Measurements from ENCODE around the gene GOPC. TPM values are rescaled to one million over a fixed set of nuclear protein-coding genes. Genes with fewer than 3 reads are reported as not detected.

The GOPC gene
- total RNA-seq, 1 experiment from 2014 or later: 18.7 TPM

GRCh38 chr6:117619178-117619577, 16.9 kb upstream of the GOPC start:
- Mint-ChIP-seq H3K27me3 (ENCODE audit: low read depth) (no peaks in the 10 kb centered on the region), H3K36me3 (peaks cover 30% of the 10 kb centered on the region), H3K4me1 (peaks cover 46% of the 10 kb centered on the region), H3K4me3 (no peak overlapping the region), H3K9me3 (peaks cover 49% of the 10 kb centered on the region), H3K27ac (no peak overlapping the region)
- ChIA-PET CTCF (no interaction called here), POLR2A (no interaction called here)
- no peak for TF ChIP-seq GTF2I (CRISPR knock-in tag; conservative IDR thresholded peaks at IDR 0.05)
- TF ChIP-seq NFYB (CRISPR knock-in tag; conservative IDR thresholded peaks at IDR 0.05; ENCODE audit: low read depth): no peak
- no peak for TF ChIP-seq NFE2L1 (CRISPR knock-in tag; IDR thresholded peaks at IDR 0.05)
- TF ChIP-seq TCF7 (CRISPR knock-in tag; IDR thresholded peaks at IDR 0.05; ENCODE audit: low read depth): no peak
- TF ChIP-seq TEAD4 (CRISPR knock-in tag; IDR thresholded peaks at IDR 0.05): no peak
- TF ChIP-seq MYBL2 (CRISPR knock-in tag; IDR thresholded peaks at IDR 0.05): no peak
- no peak for TF ChIP-seq ATF1 (CRISPR knock-in tag; IDR thresholded peaks at IDR 0.05)
- TF ChIP-seq ESRRA (CRISPR knock-in tag; IDR thresholded peaks at IDR 0.05; ENCODE audit: borderline replicate concordance): no peak
- TF ChIP-seq, protein P1, sequence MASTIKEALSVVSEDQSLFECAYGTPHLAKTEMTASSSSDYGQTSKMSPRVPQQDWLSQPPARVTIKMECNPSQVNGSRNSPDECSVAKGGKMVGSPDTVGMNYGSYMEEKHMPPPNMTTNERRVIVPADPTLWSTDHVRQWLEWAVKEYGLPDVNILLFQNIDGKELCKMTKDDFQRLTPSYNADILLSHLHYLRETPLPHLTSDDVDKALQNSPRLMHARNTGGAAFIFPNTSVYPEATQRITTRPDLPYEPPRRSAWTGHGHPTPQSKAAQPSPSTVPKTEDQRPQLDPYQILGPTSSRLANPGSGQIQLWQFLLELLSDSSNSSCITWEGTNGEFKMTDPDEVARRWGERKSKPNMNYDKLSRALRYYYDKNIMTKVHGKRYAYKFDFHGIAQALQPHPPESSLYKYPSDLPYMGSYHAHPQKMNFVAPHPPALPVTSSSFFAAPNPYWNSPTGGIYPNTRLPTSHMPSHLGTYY (CRISPR knock-in tag; IDR thresholded peaks at IDR 0.05): no peak
- TF ChIP-seq AFF4 (CRISPR knock-in tag; IDR thresholded peaks at IDR 0.05; ENCODE audit: borderline replicate concordance): no peak
- no peak for TF ChIP-seq GRHL2 (CRISPR knock-in tag; IDR thresholded peaks at IDR 0.05; ENCODE audit: insufficient replicate concordance, severe bottlenecking)
- no peak for TF ChIP-seq NFATC4 (CRISPR knock-in tag; IDR thresholded peaks at IDR 0.05)
- no peak for TF ChIP-seq ZNF232 (CRISPR knock-in tag; IDR thresholded peaks at IDR 0.05)
- no peak for TF ChIP-seq ZNF121 (CRISPR knock-in tag; IDR thresholded peaks at IDR 0.05)
- ATAC-seq: no peak
- DNase-seq (ENCODE audit: low spot score): no peak

DNA sequence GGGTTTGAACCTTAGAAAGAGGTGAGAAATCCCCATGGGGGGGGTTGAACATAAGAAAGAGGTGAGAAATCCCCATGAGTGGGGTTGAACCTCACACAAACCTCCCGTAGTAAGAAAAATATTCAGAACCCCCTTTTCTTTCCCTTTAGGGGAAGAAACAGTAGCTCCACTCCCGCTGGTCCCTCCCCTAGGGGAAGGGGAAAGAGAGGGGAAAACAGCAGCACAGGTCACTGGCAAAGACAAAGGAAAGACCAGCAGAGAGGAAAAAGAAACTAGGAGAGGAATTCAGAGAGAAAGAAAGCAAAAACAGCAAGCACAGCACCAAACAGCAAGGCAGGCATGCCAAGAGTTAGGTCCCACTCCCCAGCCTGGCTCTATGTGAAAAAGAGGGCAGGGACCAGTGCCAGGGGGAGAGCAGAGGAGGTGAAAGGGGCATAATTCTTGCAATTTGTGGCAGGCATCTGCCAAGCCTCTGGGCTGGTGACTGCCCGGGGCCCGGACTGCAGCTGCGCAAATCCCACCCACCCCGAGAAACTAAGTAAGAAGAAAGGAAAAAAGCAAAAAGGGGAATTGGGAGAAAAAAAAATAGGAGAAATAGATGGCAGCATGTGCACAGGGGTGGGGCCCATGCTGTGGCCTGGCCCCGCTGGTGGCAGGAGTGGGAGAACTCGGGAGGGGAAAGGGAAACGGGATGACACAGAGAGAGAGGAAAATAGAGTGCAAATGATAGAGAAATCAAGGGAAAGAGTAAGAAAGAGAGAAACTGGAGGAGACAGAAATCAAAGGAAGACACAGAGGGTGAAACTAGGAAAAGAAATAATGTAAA, 15.1 kb upstream of the GOPC start:
- Mint-ChIP-seq H3K4me3 (peak overlapping the region; percentile 3), H3K36me3 (peaks cover 13% of the 10 kb centered on the region), H3K27ac (peak overlapping the region; percentile 93), H3K4me1 (peaks cover 64% of the 10 kb centered on the region), H3K9me3 (peaks cover 32% of the 10 kb centered on the region), H3K27me3 (ENCODE audit: low read depth) (no peaks in the 10 kb centered on the region)
- ATAC-seq (peak; percentile 9; the same call in 1 of the 2 replicates), DNase-seq (ENCODE audit: low spot score) (no peak)
- POLR2A ChIA-PET: no interaction called here
- CTCF ChIA-PET: no interaction called here
- TF ChIP-seq, protein P2, sequence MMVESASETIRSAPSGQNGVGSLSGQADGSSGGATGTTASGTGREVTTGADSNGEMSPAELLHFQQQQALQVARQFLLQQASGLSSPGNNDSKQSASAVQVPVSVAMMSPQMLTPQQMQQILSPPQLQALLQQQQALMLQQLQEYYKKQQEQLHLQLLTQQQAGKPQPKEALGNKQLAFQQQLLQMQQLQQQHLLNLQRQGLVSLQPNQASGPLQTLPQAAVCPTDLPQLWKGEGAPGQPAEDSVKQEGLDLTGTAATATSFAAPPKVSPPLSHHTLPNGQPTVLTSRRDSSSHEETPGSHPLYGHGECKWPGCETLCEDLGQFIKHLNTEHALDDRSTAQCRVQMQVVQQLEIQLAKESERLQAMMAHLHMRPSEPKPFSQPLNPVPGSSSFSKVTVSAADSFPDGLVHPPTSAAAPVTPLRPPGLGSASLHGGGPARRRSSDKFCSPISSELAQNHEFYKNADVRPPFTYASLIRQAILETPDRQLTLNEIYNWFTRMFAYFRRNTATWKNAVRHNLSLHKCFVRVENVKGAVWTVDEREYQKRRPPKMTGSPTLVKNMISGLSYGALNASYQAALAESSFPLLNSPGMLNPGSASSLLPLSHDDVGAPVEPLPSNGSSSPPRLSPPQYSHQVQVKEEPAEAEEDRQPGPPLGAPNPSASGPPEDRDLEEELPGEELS (CRISPR knock-in tag; IDR thresholded peaks at IDR 0.05): no peak
- TF ChIP-seq NFATC4 (CRISPR knock-in tag; IDR thresholded peaks at IDR 0.05) (no peak), RELA (CRISPR knock-in tag; IDR thresholded peaks at IDR 0.05; ENCODE audit: borderline replicate concordance) (no peak), STAT6 (CRISPR knock-in tag; conservative IDR thresholded peaks at IDR 0.05; ENCODE audit: low read depth) (no peak), JUN (CRISPR knock-in tag; IDR thresholded peaks at IDR 0.05) (no peak), ZNF317 (CRISPR knock-in tag; IDR thresholded peaks at IDR 0.05; ENCODE audit: borderline replicate concordance, low read depth) (no peak), ESRRA (CRISPR knock-in tag; IDR thresholded peaks at IDR 0.05; ENCODE audit: borderline replicate concordance) (no peak), ZBTB21 (CRISPR knock-in tag; IDR thresholded peaks at IDR 0.05; ENCODE audit: borderline replicate concordance) (no peak)
- TF ChIP-seq, protein P3, sequence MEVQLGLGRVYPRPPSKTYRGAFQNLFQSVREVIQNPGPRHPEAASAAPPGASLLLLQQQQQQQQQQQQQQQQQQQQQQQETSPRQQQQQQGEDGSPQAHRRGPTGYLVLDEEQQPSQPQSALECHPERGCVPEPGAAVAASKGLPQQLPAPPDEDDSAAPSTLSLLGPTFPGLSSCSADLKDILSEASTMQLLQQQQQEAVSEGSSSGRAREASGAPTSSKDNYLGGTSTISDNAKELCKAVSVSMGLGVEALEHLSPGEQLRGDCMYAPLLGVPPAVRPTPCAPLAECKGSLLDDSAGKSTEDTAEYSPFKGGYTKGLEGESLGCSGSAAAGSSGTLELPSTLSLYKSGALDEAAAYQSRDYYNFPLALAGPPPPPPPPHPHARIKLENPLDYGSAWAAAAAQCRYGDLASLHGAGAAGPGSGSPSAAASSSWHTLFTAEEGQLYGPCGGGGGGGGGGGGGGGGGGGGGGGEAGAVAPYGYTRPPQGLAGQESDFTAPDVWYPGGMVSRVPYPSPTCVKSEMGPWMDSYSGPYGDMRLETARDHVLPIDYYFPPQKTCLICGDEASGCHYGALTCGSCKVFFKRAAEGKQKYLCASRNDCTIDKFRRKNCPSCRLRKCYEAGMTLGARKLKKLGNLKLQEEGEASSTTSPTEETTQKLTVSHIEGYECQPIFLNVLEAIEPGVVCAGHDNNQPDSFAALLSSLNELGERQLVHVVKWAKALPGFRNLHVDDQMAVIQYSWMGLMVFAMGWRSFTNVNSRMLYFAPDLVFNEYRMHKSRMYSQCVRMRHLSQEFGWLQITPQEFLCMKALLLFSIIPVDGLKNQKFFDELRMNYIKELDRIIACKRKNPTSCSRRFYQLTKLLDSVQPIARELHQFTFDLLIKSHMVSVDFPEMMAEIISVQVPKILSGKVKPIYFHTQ (CRISPR knock-in tag; IDR thresholded peaks at IDR 0.05): no peak
- TF ChIP-seq, protein P4, sequence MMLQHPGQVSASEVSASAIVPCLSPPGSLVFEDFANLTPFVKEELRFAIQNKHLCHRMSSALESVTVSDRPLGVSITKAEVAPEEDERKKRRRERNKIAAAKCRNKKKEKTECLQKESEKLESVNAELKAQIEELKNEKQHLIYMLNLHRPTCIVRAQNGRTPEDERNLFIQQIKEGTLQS (CRISPR knock-in tag; conservative IDR thresholded peaks at IDR 0.05): no peak
